SK-MEL-5 (cell line): Measurements from ENCODE around the gene ARID1B. TPM values are rescaled to one million over a fixed set of nuclear protein-coding genes. Genes with fewer than 3 reads are reported as not detected.
"Not testable (repeated sequence)": the region's sequence is repeated elsewhere in the genome, so short reads cannot be mapped to it uniquely, and the experiment has no call there.

ENCODE experiments used
- DNase-seq: peaks from one replicate; pipeline ENCODE4 v3.0.0-alpha.2; 2016; ENCODE audit warnings: low read depth, low spot score
- in situ Hi-C: cut with HindIII; loops from 2 replicates; pipeline ENCODE4 v1.10.0; 2016; ENCODE audit warnings: low sequenced_read_pairs, high pct_unique_total_duplicates, low pct_unique_long_range_greater_than_20kb
- total RNA-seq: library from RNA; depleted of rRNA; stranded (reverse); fragments of >200 nt; shearing (Covaris generic); gene quantifications from 2 replicates; pipeline ENCODE4 v1.2.3, GENCODE V29; 2014

ARID1B gene
- total RNA-seq, 1 experiment from 2014 or later = 20.0 TPM

GRCh38 chr6:156928126-156928525 lies 150.9 kb downstream of the ARID1B start:
- no peak for DNase-seq
- in situ Hi-C loops = no loop called here

GRCh38 chr6:156928972-156929371 lies 151.8 kb downstream of the ARID1B start:
- in situ Hi-C loops = no loop called here
- no peak for DNase-seq

GRCh38 chr6:156931283-156931682 lies 154.1 kb downstream of the ARID1B start:
- in situ Hi-C loops = no loop called here
- no peak for DNase-seq

GRCh38 chr6:156933201-156934068 lies 156.3 kb downstream of the ARID1B start:
- peak; percentile 47 for DNase-seq
- in situ Hi-C loops = no loop called here

- no peak for DNase-seq
- in situ Hi-C loops = no loop called here
Observed at GRCh38 chr6:156934069-156934460, 156.9 kb downstream of the ARID1B start.

GRCh38 chr6:156935000-156935399 lies 157.8 kb downstream of the ARID1B start:
- no peak for DNase-seq
- in situ Hi-C loops = no loop called here

- in situ Hi-C loops = no loop called here
- DNase-seq = no peak
Observed at GRCh38 chr6:156938143-156938542, 161.0 kb downstream of the ARID1B start.

- in situ Hi-C loops = no loop called here
- DNase-seq = no peak
Observed at GRCh38 chr6:156940221-156940620, 163.0 kb downstream of the ARID1B start.

GRCh38 chr6:156942266-156942665 lies 165.1 kb downstream of the ARID1B start:
- in situ Hi-C loops = no loop called here
- DNase-seq = peak; percentile 34

- no peak for DNase-seq
- in situ Hi-C loops = no loop called here
Observed at GRCh38 chr6:156943166-156943565, 166.0 kb downstream of the ARID1B start.

GRCh38 chr6:156943816-156944215 lies 166.6 kb downstream of the ARID1B start:
- DNase-seq = peak; percentile 36
- in situ Hi-C loops = no loop called here

GRCh38 chr6:156944412-156944811 lies 167.2 kb downstream of the ARID1B start:
- peak; percentile 80 for DNase-seq
- in situ Hi-C loops = no loop called here

- in situ Hi-C loops, DNase-seq: not testable (repeated sequence)
Observed at GRCh38 chr6:156945789-156946172, 168.6 kb downstream of the ARID1B start.

GRCh38 chr6:156946370-156946936 lies 169.3 kb downstream of the ARID1B start:
- DNase-seq = no peak
- in situ Hi-C loops = no loop called here

- DNase-seq = no peak
- in situ Hi-C loops = no loop called here
Observed at GRCh38 chr6:156948277-156948676, 171.1 kb downstream of the ARID1B start.

- no peak for DNase-seq
- in situ Hi-C loops = no loop called here
Observed at GRCh38 chr6:156948807-156949206, 171.6 kb downstream of the ARID1B start.

GRCh38 chr6:156949376-156949775 lies 172.2 kb downstream of the ARID1B start:
- in situ Hi-C loops = no loop called here
- DNase-seq = no peak

- no peak for DNase-seq
- in situ Hi-C loops = no loop called here
Observed at GRCh38 chr6:156950084-156950483, 172.9 kb downstream of the ARID1B start.

- in situ Hi-C loops = no loop called here
- no peak for DNase-seq
Observed at GRCh38 chr6:156950531-156950930, 173.4 kb downstream of the ARID1B start.
